Mesothelial cell of epicardium (in vitro differentiated cells): Measurements from ENCODE around the gene CLNK. TPM values are rescaled to one million over a fixed set of nuclear protein-coding genes. Genes with fewer than 3 reads are reported as not detected.

Source experiments
- DNase-seq, 2 experiments: peaks; one replicate each; pipeline ENCODE4 v3.0.0; 2021; ENCODE audit warnings: low spot score in 2 of 2; ENCODE audit not compliant: unreplicated experiment in 2 of 2
- H3K27ac Mint-ChIP-seq: 2 replicates; pipeline ENCODE4 v1.8.0; 2021; ENCODE audit warnings: mixed read lengths
- H3K27me3 Mint-ChIP-seq: 2 replicates; pipeline ENCODE4 v1.8.0; 2021; ENCODE audit warnings: low read depth, mixed read lengths
- H3K36me3 Mint-ChIP-seq: 2 replicates; pipeline ENCODE4 v1.8.0; 2021; ENCODE audit warnings: mixed read lengths
- H3K4me1 Mint-ChIP-seq: 2 replicates; pipeline ENCODE4 v1.8.0; 2021; ENCODE audit warnings: mixed read lengths
- H3K4me3 Mint-ChIP-seq: 2 replicates; pipeline ENCODE4 v1.8.0; 2021; ENCODE audit warnings: mild to moderate bottlenecking, moderate library complexity, mixed read lengths
- H3K9me3 Mint-ChIP-seq: 2 replicates; pipeline ENCODE4 v1.8.0; 2021; ENCODE audit warnings: mixed read lengths
- CTCF ChIP-seq: fragments of 200-600 bp; sonication (generic); IDR thresholded peaks from one replicate; pipeline ENCODE4 v1.5.0; 2021; ENCODE audit warnings: antibody characterized with exemption; ENCODE audit not compliant: unreplicated experiment
- total RNA-seq: library from RNA; stranded (reverse); gene quantifications from 3 replicates; pipeline ENCODE4 v1.2.1, GENCODE V29; 2021

Gene CLNK
- total RNA-seq, 1 donor from 2014 or later: not detected

DNA sequence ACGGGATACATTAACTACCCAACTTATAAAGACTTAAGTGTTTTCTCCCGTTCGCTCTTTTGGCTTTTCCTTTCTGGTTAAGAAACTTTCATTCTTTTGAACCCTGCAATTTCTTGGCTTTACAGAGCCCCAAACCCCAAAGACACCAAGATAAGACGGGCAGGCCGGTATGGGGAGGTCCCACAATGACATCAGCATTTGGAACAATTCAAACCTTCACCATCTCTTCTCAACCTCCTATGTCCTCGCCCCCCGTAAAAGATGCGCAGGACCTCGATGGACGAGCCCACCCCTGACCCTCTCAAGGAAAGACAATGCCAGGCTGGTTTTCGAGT is 228.3 kb downstream of the CLNK start:
- H3K4me3 Mint-ChIP-seq: peak overlapping the region; percentile 88
- peaks cover 23% of the 10 kb centered on the region for H3K9me3 Mint-ChIP-seq
- TF ChIP-seq CTCF: no peak
- H3K4me1 Mint-ChIP-seq: peaks cover 14% of the 10 kb centered on the region
- peaks cover 21% of the 10 kb centered on the region for H3K27me3 Mint-ChIP-seq
- H3K36me3 Mint-ChIP-seq: peaks cover 38% of the 10 kb centered on the region
- H3K27ac Mint-ChIP-seq: peak overlapping the region; percentile 90
- no peak for DNase-seq

- Mint-ChIP-seq H3K4me1 (peaks cover 14% of the 10 kb centered on the region), H3K9me3 (peaks cover 31% of the 10 kb centered on the region), H3K27me3 (peaks cover 16% of the 10 kb centered on the region), H3K4me3 (peak overlapping the region; percentile 22), H3K27ac (no peak overlapping the region), H3K36me3 (peaks cover 48% of the 10 kb centered on the region)
- no peak for DNase-seq
- TF ChIP-seq CTCF: no peak
Observed at GRCh38 chr4:10455133-10455532, 229.4 kb downstream of the CLNK start.

GRCh38 chr4:10454726-10455125 is 229.8 kb downstream of the CLNK start:
- H3K27ac Mint-ChIP-seq: no peak overlapping the region
- H3K27me3 Mint-ChIP-seq: peaks cover 15% of the 10 kb centered on the region
- peaks cover 53% of the 10 kb centered on the region for H3K36me3 Mint-ChIP-seq
- H3K9me3 Mint-ChIP-seq: peaks cover 34% of the 10 kb centered on the region
- H3K4me1 Mint-ChIP-seq: peaks cover 14% of the 10 kb centered on the region
- DNase-seq: no peak
- TF ChIP-seq CTCF: no peak
- H3K4me3 Mint-ChIP-seq: no peak overlapping the region

DNA sequence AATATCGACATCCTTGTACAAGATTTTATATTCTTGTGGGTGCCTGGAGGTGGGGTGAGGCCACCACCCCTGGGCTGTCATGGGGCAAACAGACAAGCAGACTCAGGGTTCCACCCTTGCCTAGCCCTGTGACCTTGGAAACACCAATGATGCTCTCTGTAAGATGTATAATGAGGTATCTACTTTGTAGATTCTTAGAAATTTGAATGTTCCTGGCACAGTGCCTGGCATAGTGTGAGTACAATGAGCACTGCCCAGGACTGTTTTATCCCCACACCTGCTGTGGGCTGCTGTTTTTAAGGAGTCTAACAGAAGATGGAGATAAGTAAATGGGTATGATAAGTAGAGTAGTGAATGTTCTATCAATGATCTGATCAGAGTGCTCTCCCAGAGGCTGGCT is 230.4 kb downstream of the CLNK start:
- no peak for TF ChIP-seq CTCF
- Mint-ChIP-seq H3K36me3 (peaks cover 58% of the 10 kb centered on the region), H3K27me3 (peaks cover 8% of the 10 kb centered on the region), H3K4me1 (peaks cover 14% of the 10 kb centered on the region), H3K9me3 (peaks cover 34% of the 10 kb centered on the region), H3K4me3 (no peak overlapping the region), H3K27ac (no peak overlapping the region)
- DNase-seq: no peak

DNA sequence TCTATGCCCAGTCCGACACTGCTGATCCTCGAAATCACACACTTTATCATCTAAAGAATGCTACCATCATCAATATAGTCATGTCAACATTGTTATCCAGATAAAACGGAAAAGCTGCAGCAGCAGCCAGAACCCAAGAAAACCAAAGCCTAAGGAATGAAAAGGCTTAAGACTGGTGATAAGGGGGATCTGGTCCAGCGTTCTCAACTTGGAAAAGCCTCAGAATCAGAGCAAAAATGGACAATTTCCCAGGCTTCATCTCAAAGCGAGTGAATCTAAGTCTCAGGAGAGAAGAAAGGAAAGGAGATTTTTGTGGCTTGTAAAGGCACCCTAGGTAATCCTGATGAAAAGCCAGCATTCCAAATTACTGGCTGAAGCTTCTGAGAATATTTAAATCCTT is 235.6 kb downstream of the CLNK start:
- no peak overlapping the region for H3K27ac Mint-ChIP-seq
- H3K4me3 Mint-ChIP-seq: no peak overlapping the region
- peaks cover 80% of the 10 kb centered on the region for H3K9me3 Mint-ChIP-seq

More for the DNA sequence above, 235.6 kb downstream of the CLNK start:
- no peaks in the 10 kb centered on the region for H3K27me3 Mint-ChIP-seq
- TF ChIP-seq CTCF: no peak
- peaks cover 94% of the 10 kb centered on the region for H3K36me3 Mint-ChIP-seq
- no peak for DNase-seq
- no peaks in the 10 kb centered on the region for H3K4me1 Mint-ChIP-seq
